A375 (cell line): ENCODE data around the gene ABCC6. TPM values are rescaled to one million over a fixed set of nuclear protein-coding genes. Genes with fewer than 3 reads are reported as not detected.

Experiments
- total RNA-seq: library from RNA; depleted of rRNA; stranded (reverse); fragments of >200 nt; shearing (Covaris generic); gene quantifications from 2 replicates; pipeline ENCODE4 v1.2.3, GENCODE V29; 2014; rRNA removed

ABCC6 gene
- total RNA-seq, result 0.29 and 1.8 TPM in 2 replicates

DNA sequence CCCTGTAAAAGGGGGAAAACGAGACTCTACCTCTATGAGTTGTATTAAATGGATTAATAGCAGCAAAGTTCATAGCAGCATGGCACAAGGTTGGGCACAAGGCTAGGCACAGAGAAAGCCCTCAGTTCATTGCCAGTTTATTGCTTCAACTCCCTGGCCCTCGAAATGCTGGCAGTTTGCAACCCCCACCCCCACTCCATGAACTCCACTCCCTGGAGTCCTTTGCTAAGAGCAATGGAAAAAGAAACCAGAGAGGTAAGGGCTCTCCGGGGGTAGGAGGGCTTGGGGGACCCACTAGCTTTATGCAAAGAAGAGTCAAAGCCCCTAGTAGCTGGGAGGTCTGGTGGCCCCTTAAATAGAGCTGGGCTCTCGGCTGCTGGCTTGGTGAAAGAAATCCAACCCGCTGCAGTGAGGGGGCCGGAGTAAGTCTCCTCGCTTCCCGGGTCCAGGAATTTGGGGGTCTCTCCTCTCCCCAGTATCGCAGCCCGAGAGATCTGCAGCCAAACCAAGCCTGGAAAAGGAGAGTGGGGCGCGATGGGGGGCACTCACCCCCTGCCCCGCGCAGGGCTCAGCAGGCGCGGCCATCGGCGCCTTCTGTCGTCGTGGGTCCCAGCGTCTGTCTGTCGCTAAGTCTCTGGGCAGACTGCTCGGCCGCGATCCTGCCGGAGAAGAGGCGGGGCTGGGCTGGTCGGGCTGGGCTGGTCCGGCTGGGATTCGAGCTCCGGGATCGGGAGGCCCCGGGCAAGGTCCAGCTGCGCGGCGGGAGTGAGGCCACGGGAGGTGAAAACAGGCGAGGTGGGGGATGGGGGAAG lies at the start of gene ABCC6:
TSS of gene ABCC6 (minus strand) at position 645 of the 812 bp plus-strand sequence. CDS start at position 585, 60 bp downstream.

Other genes with a start within 250 kb of the ABCC6 start
- gene NOMO3, start 9.0 kb upstream of the ABCC6 start, total RNA-seq, result 33.5 and 33.8 TPM in 2 replicates
- gene NPIPA7, start 155.6 kb upstream of the ABCC6 start, total RNA-seq, result 1.2 and 7.1 TPM in 2 replicates